ENCODE results near the gene CDK10.
"Not testable (repeated sequence)": the region's sequence is repeated elsewhere in the genome, so short reads cannot be mapped to it uniquely, and the experiment has no call there.

Gene CDK10

GRCh38 chr16:89686520-89687091 is at the start of gene CDK10:
CDK10 (plus strand) TSS chr16:89686689; CDS start chr16:89686711, 22 bp downstream.
- DNase-seq (ENCODE audit: extremely low read depth in 1 of 2, low read depth in 1 of 2) = peak; percentile 73 to 83

- DNase-seq (ENCODE audit: extremely low read depth in 1 of 2, low read depth in 1 of 2) = no peak
Observed at GRCh38 chr16:89637379-89637778, 49.1 kb upstream of the CDK10 start.

- no peak for DNase-seq (ENCODE audit: extremely low read depth in 1 of 2, low read depth in 1 of 2)
Observed at GRCh38 chr16:89638455-89638854, 48.0 kb upstream of the CDK10 start.

GRCh38 chr16:89639385-89639784 is 47.1 kb upstream of the CDK10 start:
- DNase-seq (ENCODE audit: extremely low read depth in 1 of 2, low read depth in 1 of 2) = no peak

GRCh38 chr16:89641458-89642119 is 44.9 kb upstream of the CDK10 start:
- DNase-seq (ENCODE audit: extremely low read depth in 1 of 2, low read depth in 1 of 2) = no peak

- no peak for DNase-seq (ENCODE audit: extremely low read depth in 1 of 2, low read depth in 1 of 2)
Observed at GRCh38 chr16:89642574-89642973, 43.9 kb upstream of the CDK10 start.

- DNase-seq (ENCODE audit: extremely low read depth in 1 of 2, low read depth in 1 of 2) = no peak
Observed at GRCh38 chr16:89643769-89644300, 42.7 kb upstream of the CDK10 start.

GRCh38 chr16:89645122-89645521 is 41.4 kb upstream of the CDK10 start:
- no peak for DNase-seq (ENCODE audit: extremely low read depth in 1 of 2, low read depth in 1 of 2)

GRCh38 chr16:89646270-89646669 is 40.2 kb upstream of the CDK10 start:
- no peak for DNase-seq (ENCODE audit: extremely low read depth in 1 of 2, low read depth in 1 of 2)

GRCh38 chr16:89646906-89647305 is 39.6 kb upstream of the CDK10 start:
- DNase-seq (ENCODE audit: extremely low read depth in 1 of 2, low read depth in 1 of 2) = no peak

GRCh38 chr16:89651584-89651983 is 34.9 kb upstream of the CDK10 start:
- DNase-seq (ENCODE audit: extremely low read depth in 1 of 2, low read depth in 1 of 2) = no peak

- DNase-seq (ENCODE audit: extremely low read depth in 1 of 2, low read depth in 1 of 2) = no peak
Observed at GRCh38 chr16:89653656-89654295, 32.7 kb upstream of the CDK10 start.

GRCh38 chr16:89655062-89655643 is 31.3 kb upstream of the CDK10 start:
- DNase-seq (ENCODE audit: extremely low read depth in 1 of 2, low read depth in 1 of 2) = no peak

GRCh38 chr16:89656435-89657121 is 29.9 kb upstream of the CDK10 start:
- DNase-seq (ENCODE audit: extremely low read depth in 1 of 2, low read depth in 1 of 2) = no peak

GRCh38 chr16:89657442-89658220 is 28.9 kb upstream of the CDK10 start, which contains the start of the genes CHMP1A and SPATA33:
CHMP1A (minus strand) TSS chr16:89657708; CDS start chr16:89657588, 120 bp downstream.
SPATA33 (plus strand) TSS chr16:89657836; CDS start chr16:89657912, 76 bp downstream.
- DNase-seq (ENCODE audit: extremely low read depth in 1 of 2, low read depth in 1 of 2) = peak; percentile 80 to 87

- DNase-seq (ENCODE audit: extremely low read depth in 1 of 2, low read depth in 1 of 2) = no peak
Observed at GRCh38 chr16:89658221-89658879, 28.1 kb upstream of the CDK10 start.

- DNase-seq (ENCODE audit: extremely low read depth in 1 of 2, low read depth in 1 of 2) = no peak
Observed at GRCh38 chr16:89660146-89660545, 26.3 kb upstream of the CDK10 start.

- no peak for DNase-seq (ENCODE audit: extremely low read depth in 1 of 2, low read depth in 1 of 2)
Observed at GRCh38 chr16:89661215-89661614, 25.3 kb upstream of the CDK10 start.

- not testable (repeated sequence) for DNase-seq (ENCODE audit: extremely low read depth in 1 of 2, low read depth in 1 of 2)
Observed at GRCh38 chr16:89664238-89664637, 22.3 kb upstream of the CDK10 start.

Data from stimulated activated CD8-positive, alpha-beta memory T cell treated with anti-CD3 and anti-CD28 coated beads, Interleukin-7, amount 100 ng/mL, for 48 hours (primary cell).